Left ventricle myocardium inferior (tissue), 1 donor: ENCODE data around the gene ALPK1. TPM values are rescaled to one million over a fixed set of nuclear protein-coding genes. Genes with fewer than 3 reads are reported as not detected.

ENCODE experiments used
- DNase-seq: peaks from one replicate; pipeline ENCODE4 v3.0.0-alpha.2; 2020
- H3K27ac ChIP-seq: fragments of 200-600 bp; replicated peaks from 2 replicates; pipeline ENCODE4 v1.8.0; 2021
- H3K27me3 ChIP-seq: fragments of 200-600 bp; 2 replicates; pipeline ENCODE4 v1.8.0; 2021; ENCODE audit warnings: low read depth
- H3K36me3 ChIP-seq: fragments of 200-600 bp; 2 replicates; pipeline ENCODE4 v1.8.0; 2021
- H3K4me1 ChIP-seq: fragments of 200-600 bp; 2 replicates; pipeline ENCODE4 v1.8.0; 2021
- H3K4me3 ChIP-seq: fragments of 200-600 bp; 2 replicates; pipeline ENCODE4 v1.8.0; 2021; ENCODE audit warnings: mild to moderate bottlenecking, moderate library complexity
- H3K9me3 ChIP-seq: fragments of 200-600 bp; replicated peaks from 2 replicates; pipeline ENCODE4 v1.8.0; 2021
- CTCF ChIP-seq: fragments of 200-600 bp; IDR thresholded peaks from 2 replicates; pipeline ENCODE4 v1.8.0; 2021; ENCODE audit warnings: antibody characterized with exemption, mild to moderate bottlenecking, borderline replicate concordance
- intact Hi-C: fragments of 100-400 bp; cut with micrococcal nuclease; formaldehyde crosslinking; loops from one replicate; pipeline ENCODE4 v1.11.0; 2022
- total RNA-seq: library from RNA; stranded (reverse); fragmentation: NEBNext Ultra II Directional; extraction: Animal tissue kit (Norgen Biotek cat#: 25700); gene quantifications from one replicate; pipeline ENCODE4 v1.2.1, GENCODE V29; 2021
- donor health status: DM: no; HTN: yes; CAD: no; lungs with severe emphysema.

ALPK1 gene
- total RNA-seq, 1 donor from 2014 or later, result 3.1 TPM

- Histone ChIP-seq H3K36me3 (peaks cover 41% of the 10 kb centered on the region), H3K4me3 (no peak overlapping the region), H3K9me3 (no peaks in the 10 kb centered on the region), H3K27ac (no peak overlapping the region), H3K27me3 (peaks cover 12% of the 10 kb centered on the region), H3K4me1 (no peaks in the 10 kb centered on the region)
- intact Hi-C loops, result no loop called here
- no peak for TF ChIP-seq CTCF
- no peak for DNase-seq
These were observed 85.0 kb downstream of the ALPK1 start for GRCh38 chr4:112381996-112382692.

- peaks cover 24% of the 10 kb centered on the region for H3K36me3 ChIP-seq
- no peak overlapping the region for H3K27ac ChIP-seq
- H3K9me3 ChIP-seq, result no peaks in the 10 kb centered on the region
- no peak for TF ChIP-seq CTCF
- H3K4me3 ChIP-seq, result no peak overlapping the region
- H3K4me1 ChIP-seq, result no peaks in the 10 kb centered on the region
- DNase-seq, result no peak
- intact Hi-C loops, result no loop called here
- H3K27me3 ChIP-seq, result no peaks in the 10 kb centered on the region
These were observed 88.9 kb downstream of the ALPK1 start for GRCh38 chr4:112386071-112386470.

GRCh38 chr4:112402098-112402497 is 104.9 kb downstream of the ALPK1 start:
- Histone ChIP-seq H3K27ac (no peak overlapping the region), H3K27me3 (no peaks in the 10 kb centered on the region), H3K9me3 (no peaks in the 10 kb centered on the region), H3K4me1 (no peaks in the 10 kb centered on the region), H3K36me3 (peaks cover 7% of the 10 kb centered on the region), H3K4me3 (no peak overlapping the region)
- TF ChIP-seq CTCF, result no peak
- intact Hi-C loops, result no loop called here
- DNase-seq, result no peak

- Histone ChIP-seq H3K4me3 (no peak overlapping the region), H3K4me1 (no peaks in the 10 kb centered on the region), H3K27ac (no peak overlapping the region), H3K36me3 (peaks cover 7% of the 10 kb centered on the region), H3K9me3 (no peaks in the 10 kb centered on the region), H3K27me3 (no peaks in the 10 kb centered on the region)
- no peak for TF ChIP-seq CTCF
- no peak for DNase-seq
- intact Hi-C loops, result no loop called here
These were observed 106.2 kb downstream of the ALPK1 start for GRCh38 chr4:112403101-112403945.

- no peak overlapping the region for H3K4me3 ChIP-seq
- H3K4me1 ChIP-seq, result no peaks in the 10 kb centered on the region
- H3K27me3 ChIP-seq, result no peaks in the 10 kb centered on the region
- DNase-seq, result no peak
- intact Hi-C loops, result no loop called here
- no peak for TF ChIP-seq CTCF
- H3K9me3 ChIP-seq, result no peaks in the 10 kb centered on the region
- H3K36me3 ChIP-seq, result peaks cover 31% of the 10 kb centered on the region
- no peak overlapping the region for H3K27ac ChIP-seq
These were observed 113.2 kb downstream of the ALPK1 start for GRCh38 chr4:112410364-112410763.
